ENCODE measurements around the gene DNAH9. TPM values are rescaled to one million over a fixed set of nuclear protein-coding genes. Genes with fewer than 3 reads are reported as not detected.

DNAH9 gene
- total and polyA plus RNA-seq, 2 of the 8 experiments (the other 6 are each of a cell fraction or from before 2014, with no cell fraction given), result 0.21 to 0.86 TPM

GRCh38 chr17:11701911-11702310 is 103.6 kb downstream of the DNAH9 start:
- no peak for FAIRE-seq
- ChIA-PET CTCF (ENCODE audit: partially characterized antibody) (no interaction called here), POLR2A (ENCODE audit: partially characterized antibody) (no interaction called here)

More at GRCh38 chr17:11701911-11702310, 103.6 kb downstream of the DNAH9 start:
- Histone ChIP-seq H3K18ac (ENCODE audit: extremely low read depth, low read length) (no peak overlapping the region), H3K4ac (replicated peaks; ENCODE audit: insufficient read length, low read depth, low read length) (no peak overlapping the region), H3K79me1 (ENCODE audit: low read depth, low read length) (no peaks in the 10 kb centered on the region), H4K5ac (ENCODE audit: insufficient read length, low read depth, low read length) (no peak overlapping the region), H3K23ac (ENCODE audit: insufficient read length) (no peak overlapping the region), H2BK12ac (ENCODE audit: low read depth, low read length) (no peak overlapping the region), H3K27ac (ENCODE audit: low read depth, low read length) (no peak overlapping the region), H3K9ac (replicated peaks in 1 of 4; ENCODE audit: extremely low read depth in 1 of 4, low read depth in 3 of 4, low read length in 3 of 4) (no peak overlapping the region), H3K79me2 (ENCODE audit: control insufficient read depth in 1 of 2, insufficient read depth in 2 of 2, low read length in 2 of 2) (no peaks in the 10 kb centered on the region), H3K4me3 (ENCODE audit: extremely low read depth in 1 of 4, insufficient read depth in 2 of 4, low read depth in 3 of 4, low read length in 4 of 4) (no peak overlapping the region), H3K23me2 (ENCODE audit: low read depth, low read length) (no peaks in the 10 kb centered on the region), H2BK20ac (ENCODE audit: low read length) (no peak overlapping the region), H2AK5ac (ENCODE audit: low read depth, low read length) (no peak overlapping the region), H2BK15ac (ENCODE audit: low read length) (no peak overlapping the region), H4K8ac (ENCODE audit: extremely low read depth, insufficient read depth, low read length) (no peak overlapping the region), H2BK5ac (ENCODE audit: low read depth, low read length) (no peak overlapping the region), H2AFZ (ENCODE audit: low read length) (no peak overlapping the region), H2BK120ac (replicated peaks; ENCODE audit: low read depth, low read length) (no peak overlapping the region), H3K4me2 (ENCODE audit: insufficient read depth in 1 of 2, low read depth in 2 of 2, low read length in 2 of 2) (no peak overlapping the region), H4K91ac (replicated peaks; ENCODE audit: insufficient read length, low read length) (no peak overlapping the region), H3K56ac (replicated peaks; ENCODE audit: insufficient read length, low read depth, low read length) (no peak overlapping the region), H3K14ac (ENCODE audit: insufficient read length) (no peak overlapping the region), H4K20me1 (replicated peaks in 1 of 2; ENCODE audit: control insufficient read depth in 1 of 2, insufficient read depth in 2 of 2, low read length in 2 of 2) (no peaks in the 10 kb centered on the region), H3K36me3 (ENCODE audit: control insufficient read depth in 2 of 4, insufficient read depth in 4 of 4, low read length in 3 of 4) (no peaks in the 10 kb centered on the region), H3K4me1 (replicated peaks in 1 of 4; ENCODE audit: control insufficient read depth in 3 of 4, insufficient read depth in 4 of 4, low read length in 3 of 4) (peaks cover 0 to 3% (median 0%) of the 10 kb centered on the region in 4 experiments; a peak in 1 of 7 replicates), H3K9me3 (ENCODE audit: insufficient read depth in 2 of 2, low read depth in 1 of 2, low read length in 1 of 2) (no peaks in the 10 kb centered on the region), H3K27me3 (replicated peaks in 1 of 4; ENCODE audit: control insufficient read depth in 3 of 4, extremely low read depth in 1 of 4, insufficient read depth in 3 of 4, low read length in 3 of 4) (no peaks in the 10 kb centered on the region)
- DNase-seq (ENCODE audit: low read depth in 1 of 2, low spot score in 2 of 2), result no peak
- 87% methylated on average over 8 of the region's 8 CpGs; no CpG with 5 or more reads in 1 of the 2 experiments for WGBS, 2 experiments (ENCODE audit: extremely low coverage in 1 of 2, insufficient coverage in 1 of 2, insufficient read length in 1 of 2, insufficient replicate concordance in 2 of 2, low coverage in 1 of 2, low lambda C conversion rate in 2 of 2, missing lambda C conversion rate in 1 of 2)
- TF ChIP-seq SP1 (IDR thresholded peaks at IDR 0.05; ENCODE audit: low read depth, low read length) (no peak), SP4 (IDR thresholded peaks at IDR 0.05; ENCODE audit: low read length) (no peak), TAF1 (IDR thresholded peaks at IDR 0.05; ENCODE audit: low read depth, low read length) (no peak), CBX8 (IDR thresholded peaks at IDR 0.05; ENCODE audit: borderline replicate concordance, low read depth, low read length) (no peak)

Data from H1 (cell line).